NCI-H1417 (cell line): ENCODE results near the gene VTA1.
"Not testable (repeated sequence)": the region's sequence is repeated elsewhere in the genome, so short reads cannot be mapped to it uniquely, and the experiment has no call there.

ENCODE experiments used
- DNase-seq, 3 experiments: peaks; one replicate each; lab custom pipeline; 2025; lab: John Stamatoyannopoulos, UW

The VTA1 gene

DNA sequence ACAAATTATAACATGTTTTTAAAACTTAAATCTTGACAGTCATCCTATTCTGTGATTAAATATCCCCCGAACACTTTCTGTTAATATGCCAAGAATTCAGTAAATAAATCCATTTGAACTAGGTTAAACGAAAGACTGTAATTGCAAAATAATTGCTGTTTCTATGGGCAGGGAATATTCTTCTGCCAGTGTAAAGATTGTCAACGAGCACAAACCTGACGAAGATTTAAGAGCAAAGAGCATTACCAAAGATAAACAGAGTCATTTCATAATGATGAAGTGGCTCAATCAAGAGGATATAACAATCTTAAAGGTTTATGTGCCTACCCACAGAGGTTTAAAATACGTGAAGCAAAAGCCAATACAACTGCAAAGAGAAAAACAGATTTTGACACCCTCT is 78.5 kb downstream of the VTA1 start:
- peak in 1 of 3 experiments; percentile 55 for DNase-seq

DNA sequence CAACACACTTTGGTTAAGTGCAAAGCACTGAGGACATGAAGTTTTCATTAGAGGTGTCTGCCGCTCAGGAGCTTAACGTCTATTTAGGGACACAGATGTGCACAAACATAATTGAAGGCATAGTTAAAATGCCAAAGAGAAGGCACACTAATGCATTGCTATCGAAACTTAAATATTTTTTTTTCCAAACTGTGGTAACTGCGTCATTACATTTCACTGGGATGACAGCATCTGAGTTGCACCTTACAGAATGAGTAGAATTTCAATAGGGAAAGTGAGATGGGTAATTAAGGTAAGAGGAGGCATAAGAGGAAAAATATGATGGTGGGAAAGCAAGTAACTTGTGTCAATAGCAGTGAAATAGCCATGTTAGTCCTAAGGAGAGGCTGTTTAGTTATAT is 79.7 kb downstream of the VTA1 start:
- peak in 1 of 3 experiments; percentile 19 for DNase-seq

GRCh38 chr6:142229518-142230270 is 82.6 kb downstream of the VTA1 start:
- not testable (repeated sequence) for DNase-seq

GRCh38 chr6:142232206-142233044 is 85.4 kb downstream of the VTA1 start:
- peak in 2 of 3 experiments; percentile 18 to 70 for DNase-seq

DNA sequence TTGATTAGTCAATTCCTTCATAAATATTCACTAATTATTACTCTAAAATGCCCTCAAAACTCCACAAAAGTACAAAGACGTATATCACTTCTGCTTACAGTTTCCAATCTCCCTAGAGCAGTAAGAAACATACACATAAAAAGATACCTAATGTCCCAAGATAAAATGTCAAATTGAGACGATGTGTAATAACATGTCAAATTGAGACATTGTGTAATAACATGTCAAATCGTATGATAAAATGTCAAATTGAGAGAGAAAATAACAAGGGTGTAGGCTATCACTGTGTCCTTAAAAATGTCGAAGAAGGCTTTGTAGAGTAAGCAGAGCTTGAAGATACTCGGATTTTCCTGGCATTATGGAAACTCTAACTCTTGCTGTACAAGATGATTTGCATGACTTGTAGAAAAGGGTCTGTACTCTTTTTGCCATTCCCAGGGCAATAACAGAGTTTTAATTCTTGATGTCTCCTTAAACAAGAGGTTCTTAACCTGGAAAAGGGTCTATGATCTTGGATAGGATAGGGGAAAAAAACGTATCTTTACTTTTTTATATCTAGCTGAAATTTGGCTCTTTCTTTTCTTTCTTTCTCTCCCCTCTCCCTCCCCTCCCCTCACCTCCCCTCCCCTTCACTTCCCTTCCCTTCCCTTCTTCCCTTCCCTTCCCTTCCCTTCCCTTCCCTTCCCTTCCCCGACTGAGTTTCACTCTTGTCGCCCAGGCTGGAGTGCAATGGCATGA is 87.1 kb downstream of the VTA1 start:
- DNase-seq, result no peak

GRCh38 chr6:142235272-142235671 is 88.2 kb downstream of the VTA1 start:
- no peak for DNase-seq

DNA sequence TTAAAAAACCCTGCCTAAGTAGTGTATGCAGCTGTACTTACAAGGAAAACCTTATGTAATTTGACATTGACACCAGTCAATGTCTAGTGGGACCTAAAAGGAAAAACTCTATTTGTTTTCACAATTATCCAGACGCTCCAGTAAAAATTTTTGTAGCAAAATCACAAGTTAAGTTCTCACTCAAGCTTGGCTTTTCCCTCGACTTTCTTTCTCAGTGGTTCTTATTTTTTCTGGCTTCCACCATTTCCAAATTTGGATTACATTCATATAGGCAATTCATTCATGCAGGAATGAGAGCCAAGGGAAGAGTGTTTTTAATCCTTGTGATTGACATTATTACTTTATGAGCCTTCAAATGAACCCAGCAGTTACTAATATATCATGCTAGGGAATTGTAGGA is 88.7 kb downstream of the VTA1 start:
- no peak for DNase-seq

DNA sequence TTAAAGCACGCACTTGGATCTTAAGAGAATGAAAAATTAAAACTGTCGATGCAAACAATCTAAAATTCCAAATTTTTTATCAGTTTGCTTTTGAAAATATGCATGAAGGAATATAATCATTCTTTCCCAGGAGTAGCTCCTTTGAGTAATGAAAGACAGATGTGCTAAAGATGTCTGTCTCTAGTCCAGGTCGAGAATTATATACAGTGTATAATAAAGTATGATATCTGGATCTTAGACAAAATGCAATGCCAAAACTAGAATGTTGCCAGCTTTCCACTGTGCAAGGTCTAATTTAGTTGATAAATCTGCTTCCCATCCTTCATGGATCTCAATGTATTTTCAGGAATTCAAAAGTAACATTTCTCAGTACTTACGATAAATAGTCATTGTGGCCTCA is 89.6 kb downstream of the VTA1 start:
- no peak for DNase-seq

DNA sequence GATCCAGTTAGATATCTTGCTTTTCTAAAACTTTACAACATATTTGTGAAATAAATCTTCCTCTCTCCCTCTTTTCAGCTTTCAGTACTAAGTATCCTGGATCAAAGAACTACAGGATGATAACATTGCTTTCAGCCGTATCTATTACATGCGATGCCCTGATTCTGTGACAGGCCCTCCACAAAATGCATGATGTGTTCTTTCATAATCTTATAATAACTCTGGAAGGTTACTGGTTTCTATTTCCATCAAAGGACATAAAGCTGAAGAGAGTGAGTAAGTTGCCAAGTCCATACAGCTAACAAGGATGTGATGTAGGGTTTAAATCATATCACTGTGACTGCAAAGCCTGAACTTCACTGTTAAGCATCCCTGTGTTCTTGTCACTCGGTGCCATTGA is 91.8 kb downstream of the VTA1 start:
- DNase-seq, result no peak

DNA sequence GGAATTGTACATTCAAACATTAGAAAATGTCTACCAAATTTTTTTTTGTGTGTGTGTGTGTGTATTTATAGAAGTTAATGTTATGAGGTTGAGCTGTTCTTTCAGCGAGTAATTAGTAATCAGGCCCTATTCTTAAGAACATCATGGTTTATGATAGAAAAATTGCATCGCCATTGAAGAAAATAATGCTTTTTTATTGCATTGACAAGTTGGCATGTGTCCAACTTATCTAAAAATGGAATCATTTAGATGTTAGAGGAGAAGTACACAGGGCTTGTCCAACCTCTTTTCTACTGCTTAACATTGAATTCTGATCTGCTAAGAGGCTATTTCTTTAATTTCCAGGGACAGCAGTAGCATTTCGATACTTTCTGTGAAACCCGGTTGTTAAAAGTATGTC is 93.1 kb downstream of the VTA1 start:
- DNase-seq, result peak in 2 of 3 experiments; percentile 22 to 74

DNA sequence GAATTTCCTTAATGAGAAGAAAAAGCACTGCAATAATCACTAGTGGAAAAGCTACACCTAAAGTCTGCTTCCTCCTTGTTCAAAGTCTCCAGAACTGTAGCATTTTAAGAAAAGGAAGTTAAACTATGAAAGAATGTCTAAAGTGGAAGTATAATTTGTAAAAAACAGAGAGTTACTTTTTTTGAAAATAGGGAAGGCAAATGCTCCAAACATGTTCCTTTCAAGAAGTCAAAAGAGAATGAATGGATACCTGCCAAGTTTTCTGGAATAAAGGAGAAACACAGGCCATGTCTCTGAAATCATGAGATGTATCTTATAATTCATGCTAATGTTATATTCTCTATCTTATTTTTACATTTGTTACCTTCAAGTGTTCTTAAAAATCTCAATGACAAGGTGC is 94.0 kb downstream of the VTA1 start:
- DNase-seq, result no peak

- DNase-seq, result no peak
These were observed 95.2 kb downstream of the VTA1 start for GRCh38 chr6:142242269-142242668.

DNA sequence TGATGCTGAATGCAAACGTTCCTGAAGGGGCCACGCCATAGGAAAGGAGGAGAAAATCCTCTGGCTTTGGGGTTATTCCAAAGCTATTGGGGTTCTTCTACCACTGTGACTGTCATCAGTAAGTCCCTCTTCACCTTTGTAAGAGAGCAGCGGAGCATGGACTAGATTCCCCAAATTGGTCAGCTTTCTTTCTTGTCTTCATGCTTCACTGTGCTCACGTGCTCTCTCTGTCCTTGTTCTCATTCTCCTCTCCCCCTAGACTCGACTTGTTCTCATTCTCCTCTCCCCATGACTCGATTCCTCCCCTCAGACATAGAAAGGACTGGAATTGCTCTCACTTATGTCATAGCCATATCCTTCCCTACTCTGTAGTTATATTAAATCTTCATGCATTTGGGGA is 99.9 kb downstream of the VTA1 start:
- DNase-seq, result no peak

GRCh38 chr6:142249266-142249665 is 102.2 kb downstream of the VTA1 start:
- DNase-seq, result no peak

DNA sequence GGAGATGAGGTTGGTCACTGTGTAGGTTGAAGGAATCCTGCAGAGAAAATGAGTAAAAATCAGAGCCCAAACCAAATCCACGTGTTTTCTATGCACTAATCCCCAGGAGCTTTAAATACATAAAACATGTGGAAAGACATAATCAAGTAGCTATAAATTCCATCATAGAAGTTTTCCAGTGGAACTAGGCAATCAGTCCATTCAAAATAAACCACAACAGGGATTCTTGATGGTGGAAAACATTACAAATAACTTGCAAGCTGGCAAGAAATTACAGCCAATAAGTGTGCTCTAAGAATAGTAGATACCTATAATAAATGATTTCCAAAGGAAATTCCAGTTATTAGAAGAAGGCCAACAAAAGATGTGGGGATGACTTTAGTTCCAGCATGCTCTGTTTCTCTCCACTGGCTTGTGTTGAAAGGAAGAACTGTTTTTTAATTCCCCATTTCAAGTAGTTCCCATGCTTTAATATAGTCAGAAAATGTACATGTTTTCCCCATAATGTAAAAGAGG is 104.9 kb downstream of the VTA1 start:
- DNase-seq, result no peak

- DNase-seq, result no peak
These were observed 107.5 kb downstream of the VTA1 start for GRCh38 chr6:142254513-142254912.

DNA sequence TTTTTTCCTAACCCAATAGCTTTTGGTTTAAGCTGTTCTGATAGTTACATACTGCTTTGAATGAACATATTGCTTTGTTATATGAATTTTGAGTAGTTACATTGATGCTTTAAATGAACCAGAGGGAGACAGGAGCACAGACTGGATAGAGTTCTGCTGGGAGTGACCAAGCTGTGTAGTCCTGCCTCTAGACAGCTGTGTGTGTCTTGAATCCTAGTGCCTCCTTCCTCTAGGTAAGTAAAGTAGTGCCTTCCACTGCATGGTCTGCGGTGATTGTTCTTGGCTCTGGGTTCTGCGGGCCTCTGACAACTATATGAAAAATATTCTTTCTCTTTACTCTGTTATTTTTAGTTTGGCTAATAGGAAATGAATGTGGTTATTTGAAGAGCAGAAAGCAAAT is 108.7 kb downstream of the VTA1 start:
- no peak for DNase-seq

DNA sequence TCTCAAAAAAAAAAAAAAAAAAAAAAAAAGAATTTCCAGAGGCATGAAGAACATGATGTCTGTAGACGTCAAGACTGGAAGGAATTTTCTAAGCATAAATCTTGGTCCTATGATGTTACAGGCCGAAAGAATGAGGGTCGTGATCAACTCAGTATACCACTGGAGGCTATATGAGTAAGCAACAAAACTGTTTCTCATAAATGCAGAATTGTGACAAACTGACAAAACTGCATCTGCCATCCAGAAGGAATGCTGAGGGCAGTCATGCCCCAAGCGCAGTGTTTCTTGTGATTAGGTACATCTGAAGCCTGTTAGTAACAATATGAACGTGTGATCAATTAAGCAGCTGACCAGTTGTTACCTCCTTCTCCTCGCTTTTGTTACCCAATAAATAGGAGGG is 111.2 kb downstream of the VTA1 start:
- no peak for DNase-seq

- DNase-seq, result no peak
These were observed 111.7 kb downstream of the VTA1 start for GRCh38 chr6:142258757-142259156.

- no peak for DNase-seq
These were observed 113.7 kb downstream of the VTA1 start for GRCh38 chr6:142260748-142261147.

- no peak for DNase-seq
These were observed 115.2 kb downstream of the VTA1 start for GRCh38 chr6:142262231-142262630.

DNA sequence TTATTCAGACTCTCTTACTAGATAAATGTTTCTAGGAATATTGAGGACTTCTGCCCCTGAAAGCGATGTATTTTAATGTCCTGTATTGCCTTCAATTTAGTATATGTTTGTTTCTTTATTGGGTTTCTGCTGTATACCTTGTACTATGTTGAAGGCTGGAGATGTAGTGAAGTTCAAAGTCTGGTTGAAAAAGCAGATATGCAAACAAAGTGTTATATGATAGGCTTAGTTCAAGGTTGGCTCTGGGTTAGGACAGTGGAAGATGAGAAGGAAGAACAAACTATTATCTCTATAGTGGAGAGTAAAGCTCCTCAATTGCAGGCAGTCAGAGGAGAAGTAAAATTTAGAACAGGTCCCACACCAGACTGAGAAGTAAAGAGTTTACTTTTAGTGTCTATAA is 118.4 kb downstream of the VTA1 start:
- DNase-seq, result no peak
